Measurements from ENCODE around the gene GFRA1.

Gene GFRA1, protein sequence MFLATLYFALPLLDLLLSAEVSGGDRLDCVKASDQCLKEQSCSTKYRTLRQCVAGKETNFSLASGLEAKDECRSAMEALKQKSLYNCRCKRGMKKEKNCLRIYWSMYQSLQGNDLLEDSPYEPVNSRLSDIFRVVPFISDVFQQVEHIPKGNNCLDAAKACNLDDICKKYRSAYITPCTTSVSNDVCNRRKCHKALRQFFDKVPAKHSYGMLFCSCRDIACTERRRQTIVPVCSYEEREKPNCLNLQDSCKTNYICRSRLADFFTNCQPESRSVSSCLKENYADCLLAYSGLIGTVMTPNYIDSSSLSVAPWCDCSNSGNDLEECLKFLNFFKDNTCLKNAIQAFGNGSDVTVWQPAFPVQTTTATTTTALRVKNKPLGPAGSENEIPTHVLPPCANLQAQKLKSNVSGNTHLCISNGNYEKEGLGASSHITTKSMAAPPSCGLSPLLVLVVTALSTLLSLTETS

DNA sequence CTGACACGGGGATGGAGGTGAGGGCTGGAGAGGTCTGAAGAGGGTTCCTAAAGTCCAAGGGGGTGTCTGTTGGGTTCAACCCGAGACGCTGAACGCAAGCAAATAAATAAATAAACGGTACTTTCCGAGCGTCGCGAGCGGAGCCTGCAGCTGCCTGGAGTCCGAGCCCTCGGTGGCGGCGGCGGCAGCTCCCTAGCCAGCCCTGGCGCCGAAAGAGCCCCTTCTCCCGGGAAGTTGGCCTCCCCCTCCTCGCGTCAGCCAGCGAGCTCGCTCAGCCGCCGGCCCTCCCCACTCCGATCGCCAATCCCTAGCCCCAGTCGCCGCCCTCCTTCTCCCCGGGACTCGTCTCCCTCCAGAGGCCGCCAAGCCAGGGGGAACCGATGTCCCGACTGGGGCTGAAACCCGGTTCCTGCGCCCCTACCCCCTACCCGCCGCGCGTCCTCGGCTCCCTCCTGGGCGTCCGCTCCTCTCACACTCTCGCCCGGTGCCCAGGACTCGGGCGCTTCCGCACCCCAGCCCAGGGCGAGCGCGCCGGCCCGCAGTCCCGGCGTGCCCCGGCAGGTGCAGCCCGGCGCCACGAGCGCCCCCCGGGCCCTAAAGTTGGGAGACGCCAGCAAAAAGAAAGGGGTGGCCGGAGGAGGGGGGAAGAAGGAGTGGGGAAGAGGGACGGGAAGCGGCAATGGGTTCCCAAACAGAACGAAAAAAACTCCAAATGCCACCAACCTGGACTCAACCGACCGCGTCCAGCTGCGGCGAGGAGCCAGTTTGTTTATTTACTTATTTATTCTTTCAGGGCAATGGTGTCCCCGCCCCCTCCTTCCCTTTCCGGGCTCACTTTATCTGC, at the start of gene GFRA1:
Gene GFRA1 (minus strand): TSS at position 767 of the 844 bp plus-strand sequence. CDS start 1,177 bp downstream, outside the sequence.
- peaks cover 21% of the 10 kb centered on the region for H3K27me3 ChIP-seq (ENCODE audit: low read depth, low read length)
- H3K36me3 ChIP-seq (ENCODE audit: control insufficient read depth in 1 of 2, insufficient read depth in 2 of 2, low read length in 2 of 2), result no peaks in the 10 kb centered on the region
- H3K9me3 ChIP-seq (ENCODE audit: control insufficient read depth in 1 of 2, low read length in 2 of 2), result no peaks in the 10 kb centered on the region
- peak within 1 kb of the TSS; percentile 56 to 80 for H3K4me3 ChIP-seq (ENCODE audit: low read depth in 1 of 2, low read length in 2 of 2)
- H3K27ac ChIP-seq (ENCODE audit: low read length), result no peak within 1 kb of the TSS
- H3K4me1 ChIP-seq (ENCODE audit: control insufficient read depth in 1 of 2, insufficient read depth in 2 of 2, low read length in 2 of 2), result peaks cover 4 to 24% of the 10 kb centered on the region in 2 donors

GRCh38 chr10:116316503-116316902, 43.5 kb upstream of the GFRA1 start:
- Histone ChIP-seq H3K27ac (ENCODE audit: low read length) (no peak overlapping the region), H3K9me3 (ENCODE audit: control insufficient read depth in 1 of 2, low read length in 2 of 2) (no peaks in the 10 kb centered on the region), H3K4me3 (ENCODE audit: low read depth in 1 of 2, low read length in 2 of 2) (no peak overlapping the region), H3K36me3 (ENCODE audit: control insufficient read depth in 1 of 2, insufficient read depth in 2 of 2, low read length in 2 of 2) (no peaks in the 10 kb centered on the region), H3K27me3 (ENCODE audit: low read depth, low read length) (no peaks in the 10 kb centered on the region), H3K4me1 (ENCODE audit: control insufficient read depth in 1 of 2, insufficient read depth in 2 of 2, low read length in 2 of 2) (no peaks in the 10 kb centered on the region)

DNA sequence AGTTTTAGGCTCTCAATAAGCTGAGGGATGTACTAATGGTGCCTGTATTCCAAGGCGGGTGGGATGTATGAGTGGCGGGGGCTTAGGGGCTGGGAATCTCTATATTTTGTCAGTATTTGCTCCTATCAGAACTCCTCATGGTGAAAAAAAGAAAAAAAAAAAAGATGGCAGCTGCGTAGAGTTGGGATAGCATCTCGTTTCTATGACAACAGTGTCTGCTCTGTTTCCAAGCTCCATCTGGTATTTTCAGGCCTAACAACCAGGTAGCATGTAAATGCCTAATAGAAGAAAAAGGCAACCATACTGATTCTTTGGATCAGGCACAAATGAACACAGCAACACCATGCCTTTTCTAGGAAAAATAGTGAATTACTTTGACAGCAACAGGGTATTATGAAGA, 39.5 kb upstream of the GFRA1 start:
- no peaks in the 10 kb centered on the region for H3K9me3 ChIP-seq (ENCODE audit: control insufficient read depth in 1 of 2, low read length in 2 of 2)
- H3K27ac ChIP-seq (ENCODE audit: low read length), result no peak overlapping the region
- no peaks in the 10 kb centered on the region for H3K36me3 ChIP-seq (ENCODE audit: control insufficient read depth in 1 of 2, insufficient read depth in 2 of 2, low read length in 2 of 2)

DNA sequence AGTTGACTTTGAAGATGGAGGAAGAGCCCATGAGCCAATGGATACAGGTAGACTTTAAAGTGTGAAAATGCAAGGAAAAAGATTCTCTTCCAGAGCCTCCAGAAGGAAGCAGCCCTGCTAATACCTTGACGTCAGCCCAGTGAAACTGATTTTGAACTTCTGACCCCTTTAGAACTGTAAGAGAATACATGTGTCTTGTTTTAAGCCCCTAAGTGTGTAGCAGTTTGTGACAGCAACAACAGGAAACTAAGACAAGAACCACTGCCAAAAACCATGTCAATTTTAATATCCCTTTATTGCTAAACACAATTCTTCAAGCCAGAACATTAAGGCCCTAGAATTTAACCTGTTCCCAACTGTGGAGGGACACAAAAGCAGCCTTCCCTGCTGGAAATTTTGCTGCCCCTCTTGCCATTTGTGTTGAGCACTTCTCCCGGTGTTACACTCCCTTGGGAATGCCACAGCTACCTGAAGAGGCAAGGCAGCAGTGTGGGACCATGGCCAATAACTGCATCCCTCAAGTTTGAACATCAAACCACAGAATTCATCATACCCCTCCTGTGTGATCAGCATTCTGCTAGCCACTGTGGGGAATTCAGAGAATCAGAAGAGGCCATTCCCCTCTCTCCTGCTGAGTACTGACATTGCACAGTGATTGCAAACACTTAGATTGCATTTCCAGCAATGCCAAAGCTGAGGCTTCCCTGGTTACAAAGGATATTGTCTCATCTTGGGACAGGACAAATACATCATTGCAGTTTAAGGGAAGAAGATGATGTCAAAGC, 38.9 kb upstream of the GFRA1 start:
- Histone ChIP-seq H3K9me3 (ENCODE audit: control insufficient read depth in 1 of 2, low read length in 2 of 2) (no peaks in the 10 kb centered on the region), H3K4me1 (ENCODE audit: control insufficient read depth in 1 of 2, insufficient read depth in 2 of 2, low read length in 2 of 2) (no peaks in the 10 kb centered on the region), H3K4me3 (ENCODE audit: low read depth in 1 of 2, low read length in 2 of 2) (no peak overlapping the region), H3K36me3 (ENCODE audit: control insufficient read depth in 1 of 2, insufficient read depth in 2 of 2, low read length in 2 of 2) (no peaks in the 10 kb centered on the region), H3K27ac (ENCODE audit: low read length) (no peak overlapping the region), H3K27me3 (ENCODE audit: low read depth, low read length) (no peaks in the 10 kb centered on the region)

More for the DNA sequence above, 39.5 kb upstream of the GFRA1 start:
- Histone ChIP-seq H3K27me3 (ENCODE audit: low read depth, low read length) (no peaks in the 10 kb centered on the region), H3K4me3 (ENCODE audit: low read depth in 1 of 2, low read length in 2 of 2) (no peak overlapping the region), H3K4me1 (ENCODE audit: control insufficient read depth in 1 of 2, insufficient read depth in 2 of 2, low read length in 2 of 2) (no peaks in the 10 kb centered on the region)

- no peaks in the 10 kb centered on the region for H3K9me3 ChIP-seq (ENCODE audit: control insufficient read depth in 1 of 2, low read length in 2 of 2)
- no peak overlapping the region for H3K27ac ChIP-seq (ENCODE audit: low read length)
- no peaks in the 10 kb centered on the region for H3K4me1 ChIP-seq (ENCODE audit: control insufficient read depth in 1 of 2, insufficient read depth in 2 of 2, low read length in 2 of 2)
- H3K4me3 ChIP-seq (ENCODE audit: low read depth in 1 of 2, low read length in 2 of 2), result no peak overlapping the region
- no peaks in the 10 kb centered on the region for H3K27me3 ChIP-seq (ENCODE audit: low read depth, low read length)
- H3K36me3 ChIP-seq (ENCODE audit: control insufficient read depth in 1 of 2, insufficient read depth in 2 of 2, low read length in 2 of 2), result no peaks in the 10 kb centered on the region
These were observed 38.0 kb upstream of the GFRA1 start for GRCh38 chr10:116311016-116311415.

GRCh38 chr10:116307455-116307854, 34.4 kb upstream of the GFRA1 start:
- no peaks in the 10 kb centered on the region for H3K9me3 ChIP-seq (ENCODE audit: control insufficient read depth in 1 of 2, low read length in 2 of 2)

GRCh38 chr10:116306847-116307246, 33.8 kb upstream of the GFRA1 start:
- Histone ChIP-seq H3K4me3 (ENCODE audit: low read depth in 1 of 2, low read length in 2 of 2) (no peak overlapping the region), H3K9me3 (ENCODE audit: control insufficient read depth in 1 of 2, low read length in 2 of 2) (no peaks in the 10 kb centered on the region), H3K4me1 (ENCODE audit: control insufficient read depth in 1 of 2, insufficient read depth in 2 of 2, low read length in 2 of 2) (no peaks in the 10 kb centered on the region), H3K36me3 (ENCODE audit: control insufficient read depth in 1 of 2, insufficient read depth in 2 of 2, low read length in 2 of 2) (no peaks in the 10 kb centered on the region), H3K27ac (ENCODE audit: low read length) (no peak overlapping the region), H3K27me3 (ENCODE audit: low read depth, low read length) (no peaks in the 10 kb centered on the region)

More at GRCh38 chr10:116307455-116307854, 34.4 kb upstream of the GFRA1 start:
- no peaks in the 10 kb centered on the region for H3K4me1 ChIP-seq (ENCODE audit: control insufficient read depth in 1 of 2, insufficient read depth in 2 of 2, low read length in 2 of 2)
- H3K36me3 ChIP-seq (ENCODE audit: control insufficient read depth in 1 of 2, insufficient read depth in 2 of 2, low read length in 2 of 2), result no peaks in the 10 kb centered on the region
- H3K27me3 ChIP-seq (ENCODE audit: low read depth, low read length), result no peaks in the 10 kb centered on the region
- H3K4me3 ChIP-seq (ENCODE audit: low read depth in 1 of 2, low read length in 2 of 2), result no peak overlapping the region
- no peak overlapping the region for H3K27ac ChIP-seq (ENCODE audit: low read length)

GRCh38 chr10:116304923-116305322, 31.9 kb upstream of the GFRA1 start:
- H3K4me3 ChIP-seq (ENCODE audit: low read depth in 1 of 2, low read length in 2 of 2), result no peak overlapping the region
- H3K9me3 ChIP-seq (ENCODE audit: control insufficient read depth in 1 of 2, low read length in 2 of 2), result no peaks in the 10 kb centered on the region
- no peaks in the 10 kb centered on the region for H3K27me3 ChIP-seq (ENCODE audit: low read depth, low read length)
- H3K36me3 ChIP-seq (ENCODE audit: control insufficient read depth in 1 of 2, insufficient read depth in 2 of 2, low read length in 2 of 2), result no peaks in the 10 kb centered on the region
- no peaks in the 10 kb centered on the region for H3K4me1 ChIP-seq (ENCODE audit: control insufficient read depth in 1 of 2, insufficient read depth in 2 of 2, low read length in 2 of 2)
- H3K27ac ChIP-seq (ENCODE audit: low read length), result no peak overlapping the region

DNA sequence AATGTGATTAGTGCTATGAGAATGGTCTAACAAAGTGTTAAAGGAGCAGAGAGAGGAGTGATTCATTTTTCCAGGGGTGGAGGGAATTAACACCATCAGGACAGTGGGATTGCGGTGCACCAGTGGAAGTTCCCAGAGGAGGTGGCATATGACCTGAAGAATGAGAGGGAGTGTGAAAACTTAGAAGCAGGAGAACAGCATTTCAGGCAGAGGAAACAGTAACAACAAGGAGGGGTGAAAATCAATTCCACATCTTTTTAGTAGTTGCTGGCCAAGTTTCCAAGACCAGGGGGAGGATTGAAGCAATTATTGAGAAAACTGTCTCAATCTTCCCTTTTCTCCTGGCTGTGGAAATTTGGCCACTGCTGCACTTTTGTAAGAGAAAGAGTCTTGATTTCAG, 27.5 kb upstream of the GFRA1 start:
- H3K27me3 ChIP-seq (ENCODE audit: low read depth, low read length), result no peaks in the 10 kb centered on the region
- H3K4me3 ChIP-seq (ENCODE audit: low read depth in 1 of 2, low read length in 2 of 2), result no peak overlapping the region
- no peaks in the 10 kb centered on the region for H3K9me3 ChIP-seq (ENCODE audit: control insufficient read depth in 1 of 2, low read length in 2 of 2)
- H3K27ac ChIP-seq (ENCODE audit: low read length), result no peak overlapping the region
- H3K36me3 ChIP-seq (ENCODE audit: control insufficient read depth in 1 of 2, insufficient read depth in 2 of 2, low read length in 2 of 2), result no peaks in the 10 kb centered on the region
- no peaks in the 10 kb centered on the region for H3K4me1 ChIP-seq (ENCODE audit: control insufficient read depth in 1 of 2, insufficient read depth in 2 of 2, low read length in 2 of 2)

GRCh38 chr10:116298586-116298985, 25.6 kb upstream of the GFRA1 start:
- H3K27me3 ChIP-seq (ENCODE audit: low read depth, low read length), result no peaks in the 10 kb centered on the region
- no peaks in the 10 kb centered on the region for H3K4me1 ChIP-seq (ENCODE audit: control insufficient read depth in 1 of 2, insufficient read depth in 2 of 2, low read length in 2 of 2)
- H3K9me3 ChIP-seq (ENCODE audit: control insufficient read depth in 1 of 2, low read length in 2 of 2), result no peaks in the 10 kb centered on the region
- H3K36me3 ChIP-seq (ENCODE audit: control insufficient read depth in 1 of 2, insufficient read depth in 2 of 2, low read length in 2 of 2), result no peaks in the 10 kb centered on the region
- no peak overlapping the region for H3K27ac ChIP-seq (ENCODE audit: low read length)
- H3K4me3 ChIP-seq (ENCODE audit: low read depth in 1 of 2, low read length in 2 of 2), result no peak overlapping the region

DNA sequence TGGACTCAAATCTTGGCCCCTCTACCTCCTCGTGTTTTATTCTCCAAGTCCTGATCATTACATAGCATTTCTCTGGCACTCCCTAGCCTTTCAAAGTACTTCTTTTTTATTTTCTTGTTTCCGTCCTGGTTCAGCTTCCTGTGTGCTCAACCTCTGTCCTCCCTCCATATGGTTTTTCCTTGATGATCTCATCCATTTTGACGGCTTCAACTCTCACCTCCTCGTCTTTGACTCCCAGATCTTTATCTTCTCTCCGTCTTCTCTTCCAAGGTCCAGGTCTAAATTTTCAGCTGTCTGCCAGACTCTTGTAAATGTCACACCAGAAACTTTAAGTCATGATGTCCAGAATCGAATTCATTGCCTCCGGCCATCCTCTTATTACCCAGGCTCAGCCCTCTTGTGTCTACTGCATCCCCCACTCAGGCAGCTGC, 23.3 kb upstream of the GFRA1 start:
- no peaks in the 10 kb centered on the region for H3K9me3 ChIP-seq (ENCODE audit: control insufficient read depth in 1 of 2, low read length in 2 of 2)
- no peaks in the 10 kb centered on the region for H3K4me1 ChIP-seq (ENCODE audit: control insufficient read depth in 1 of 2, insufficient read depth in 2 of 2, low read length in 2 of 2)
- H3K4me3 ChIP-seq (ENCODE audit: low read depth in 1 of 2, low read length in 2 of 2), result no peak overlapping the region
- no peaks in the 10 kb centered on the region for H3K36me3 ChIP-seq (ENCODE audit: control insufficient read depth in 1 of 2, insufficient read depth in 2 of 2, low read length in 2 of 2)
- no peak overlapping the region for H3K27ac ChIP-seq (ENCODE audit: low read length)
- H3K27me3 ChIP-seq (ENCODE audit: low read depth, low read length), result no peaks in the 10 kb centered on the region

Measured in muscle layer of duodenum (tissue), 2 donors.